Astrocyte of the cerebellum (primary cell): ENCODE data around the gene TGM1.
"Not testable (repeated sequence)": the region's sequence is repeated elsewhere in the genome, so short reads cannot be mapped to it uniquely, and the experiment has no call there.

ENCODE experiments used
- DNase-seq: peaks from one replicate; pipeline ENCODE4 v3.0.0-alpha.2; 2011; ENCODE audit warnings: low read depth
- H3K4me3 ChIP-seq: 2 replicates; pipeline ENCODE4 v1.5.1; 2011; ENCODE audit warnings: mild to moderate bottlenecking, low read depth, low read length, moderate library complexity
- in situ Hi-C: cut with HindIII; loops from 2 replicates; pipeline ENCODE4 v1.10.0; 2017; ENCODE audit warnings: low sequenced_read_pairs
- TF ChIP-seq, protein P1 (sequence below): IDR thresholded peaks from 2 replicates; pipeline ENCODE4 v1.5.1; 2012; ENCODE audit warnings: low read length, low read depth, moderate library complexity, mild to moderate bottlenecking; ENCODE audit errors: missing control alignments

TGM1 gene

DNA sequence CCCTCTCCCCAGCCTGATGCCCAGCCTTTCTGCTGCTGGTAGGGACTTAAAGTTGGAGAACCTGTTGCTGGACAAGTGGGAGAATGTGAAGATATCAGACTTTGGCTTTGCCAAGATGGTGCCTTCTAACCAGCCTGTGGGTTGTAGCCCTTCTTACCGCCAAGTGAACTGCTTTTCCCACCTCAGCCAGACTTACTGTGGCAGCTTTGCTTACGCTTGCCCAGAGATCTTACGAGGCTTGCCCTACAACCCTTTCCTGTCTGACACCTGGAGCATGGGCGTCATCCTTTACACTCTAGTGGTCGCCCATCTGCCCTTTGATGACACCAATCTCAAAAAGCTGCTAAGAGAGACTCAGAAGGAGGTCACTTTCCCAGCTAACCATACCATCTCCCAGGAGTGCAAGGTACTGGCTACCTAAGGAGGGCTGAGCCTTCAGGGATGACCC is 55.8 kb downstream of the TGM1 start:
- no peak overlapping the region for H3K4me3 ChIP-seq
- DNase-seq, result no peak
- in situ Hi-C loops, result loop anchor here (10.0 kb wide), 1 partner anchor 228 kb away; no protein-coding TSS in a partner anchor
- TF ChIP-seq, protein P1, sequence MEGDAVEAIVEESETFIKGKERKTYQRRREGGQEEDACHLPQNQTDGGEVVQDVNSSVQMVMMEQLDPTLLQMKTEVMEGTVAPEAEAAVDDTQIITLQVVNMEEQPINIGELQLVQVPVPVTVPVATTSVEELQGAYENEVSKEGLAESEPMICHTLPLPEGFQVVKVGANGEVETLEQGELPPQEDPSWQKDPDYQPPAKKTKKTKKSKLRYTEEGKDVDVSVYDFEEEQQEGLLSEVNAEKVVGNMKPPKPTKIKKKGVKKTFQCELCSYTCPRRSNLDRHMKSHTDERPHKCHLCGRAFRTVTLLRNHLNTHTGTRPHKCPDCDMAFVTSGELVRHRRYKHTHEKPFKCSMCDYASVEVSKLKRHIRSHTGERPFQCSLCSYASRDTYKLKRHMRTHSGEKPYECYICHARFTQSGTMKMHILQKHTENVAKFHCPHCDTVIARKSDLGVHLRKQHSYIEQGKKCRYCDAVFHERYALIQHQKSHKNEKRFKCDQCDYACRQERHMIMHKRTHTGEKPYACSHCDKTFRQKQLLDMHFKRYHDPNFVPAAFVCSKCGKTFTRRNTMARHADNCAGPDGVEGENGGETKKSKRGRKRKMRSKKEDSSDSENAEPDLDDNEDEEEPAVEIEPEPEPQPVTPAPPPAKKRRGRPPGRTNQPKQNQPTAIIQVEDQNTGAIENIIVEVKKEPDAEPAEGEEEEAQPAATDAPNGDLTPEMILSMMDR, result no peak

DNA sequence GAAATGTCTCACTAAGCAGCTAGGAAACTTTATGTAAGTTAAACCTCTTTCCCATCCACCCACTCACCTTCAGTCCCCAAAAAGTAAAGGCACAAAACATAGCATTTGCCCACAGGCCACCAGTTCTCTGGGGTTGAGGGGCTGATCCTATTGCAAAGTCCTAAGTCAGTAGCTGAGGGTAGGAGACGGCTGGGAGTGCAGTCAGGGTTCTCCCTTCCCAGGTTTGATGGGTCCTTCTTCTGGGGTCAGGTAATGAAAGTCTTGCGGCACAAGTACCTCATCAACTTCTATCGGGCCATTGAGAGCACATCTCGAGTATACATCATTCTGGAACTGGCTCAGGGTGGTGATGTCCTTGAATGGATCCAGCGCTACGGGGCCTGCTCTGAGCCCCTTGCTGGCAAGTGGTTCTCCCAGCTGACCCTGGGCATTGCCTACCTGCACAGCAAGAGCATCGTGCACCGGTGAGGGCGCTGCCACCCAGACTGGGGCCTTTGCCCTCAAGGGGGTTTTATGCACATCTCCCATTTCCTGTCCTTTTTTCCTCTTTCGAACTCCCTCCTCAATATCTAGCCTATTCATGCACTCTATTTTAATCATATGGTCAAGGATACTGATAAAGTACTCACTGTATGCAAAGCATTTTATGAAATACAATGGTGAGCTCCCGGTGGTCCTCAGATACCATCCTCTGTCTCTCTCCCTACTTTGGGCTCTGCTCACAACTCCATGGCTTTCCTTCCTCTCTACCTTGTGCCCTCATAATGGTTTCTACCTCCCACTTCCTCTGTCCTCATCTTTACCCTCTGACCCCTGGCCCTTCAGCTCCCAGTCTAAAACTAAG is 56.5 kb downstream of the TGM1 start:
- H3K4me3 ChIP-seq, result no peak overlapping the region
- in situ Hi-C loops, result loop anchor here (10.0 kb wide), 1 partner anchor 228 kb away; no protein-coding TSS in a partner anchor
- TF ChIP-seq, protein P1, result no peak
- DNase-seq, result no peak

DNA sequence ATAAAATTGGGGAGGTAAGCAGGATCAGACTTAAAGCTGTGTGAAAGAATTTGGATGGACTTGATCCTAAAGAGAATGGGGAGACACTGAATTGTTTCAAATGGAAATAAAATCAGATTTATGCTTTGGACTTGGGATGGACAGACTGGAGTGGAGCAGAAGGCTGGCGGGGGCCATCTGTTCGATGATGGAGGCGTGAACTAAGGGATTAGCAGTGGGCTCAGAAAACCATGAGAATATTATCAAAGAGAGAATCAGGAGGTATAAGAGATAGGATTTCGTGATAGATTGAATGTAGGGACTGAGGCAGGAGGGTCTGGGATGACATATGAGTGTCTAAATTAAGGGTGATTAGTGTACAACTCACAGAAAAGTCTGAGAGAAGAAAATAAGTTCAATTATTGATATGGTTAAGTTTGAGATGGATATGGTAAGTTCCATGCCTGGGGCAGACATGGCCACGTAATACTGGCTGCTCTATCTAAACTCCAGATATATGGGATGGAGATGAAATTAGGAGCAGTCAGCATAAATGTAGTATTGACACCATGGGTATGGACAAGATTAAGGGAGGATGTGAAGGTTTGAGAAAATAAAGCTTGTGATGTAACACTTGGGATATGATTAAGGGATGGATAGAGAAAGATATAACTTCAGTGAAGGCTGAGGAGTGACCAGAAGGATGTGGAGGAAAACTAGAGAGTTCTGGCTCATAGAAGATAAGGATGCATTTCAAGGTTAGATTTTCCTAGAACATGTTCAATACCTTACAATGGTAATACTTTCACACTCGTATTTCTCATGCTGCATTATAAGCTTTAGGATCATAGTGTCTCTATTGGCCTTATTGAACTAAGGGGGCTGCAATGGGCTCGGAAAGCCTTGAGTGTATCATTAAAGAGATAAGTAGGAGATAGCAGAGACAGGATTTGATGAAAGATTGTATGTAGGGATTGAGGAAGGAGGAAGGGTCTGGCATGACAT is 58.5 kb downstream of the TGM1 start:
- TF ChIP-seq, protein P1, result no peak
- no peak for DNase-seq
- in situ Hi-C loops, result loop anchor here (10.0 kb wide), 1 partner anchor 230 kb away; no protein-coding TSS in a partner anchor
- H3K4me3 ChIP-seq, result no peak overlapping the region

DNA sequence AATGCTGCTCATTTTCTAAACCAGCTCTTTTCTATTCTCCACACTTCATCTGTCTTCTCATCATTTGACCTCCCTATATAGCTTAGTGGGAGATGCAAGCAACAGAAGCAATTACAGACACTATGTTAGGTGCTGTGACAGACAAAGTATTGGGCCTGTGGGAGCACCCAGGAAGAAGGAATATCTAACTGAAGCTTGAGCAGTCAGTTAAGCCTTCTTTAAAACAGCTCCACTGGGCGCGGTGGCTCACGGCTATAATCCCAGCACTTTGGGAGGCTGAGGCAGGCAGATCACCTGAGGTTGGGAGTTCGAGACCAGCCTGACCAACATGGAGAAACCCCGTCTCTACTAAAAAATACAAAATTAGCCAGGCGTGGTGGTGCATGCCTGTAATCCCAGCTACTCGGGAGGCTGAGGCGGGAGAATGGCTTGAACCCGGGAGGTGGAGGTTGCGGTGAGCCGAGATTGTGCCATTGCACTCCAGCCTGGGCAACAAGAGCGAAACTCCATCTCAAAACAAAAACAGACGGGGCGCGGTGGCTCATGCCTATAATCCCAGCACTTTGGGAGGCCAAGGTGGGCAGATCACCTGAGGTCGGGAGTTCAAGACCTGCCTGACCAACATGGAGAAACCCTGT is 59.6 kb downstream of the TGM1 start:
- in situ Hi-C loops, result loop anchor here (10.0 kb wide), 1 partner anchor 231 kb away; no protein-coding TSS in a partner anchor
- not testable (repeated sequence) for DNase-seq, H3K4me3 ChIP-seq

DNA sequence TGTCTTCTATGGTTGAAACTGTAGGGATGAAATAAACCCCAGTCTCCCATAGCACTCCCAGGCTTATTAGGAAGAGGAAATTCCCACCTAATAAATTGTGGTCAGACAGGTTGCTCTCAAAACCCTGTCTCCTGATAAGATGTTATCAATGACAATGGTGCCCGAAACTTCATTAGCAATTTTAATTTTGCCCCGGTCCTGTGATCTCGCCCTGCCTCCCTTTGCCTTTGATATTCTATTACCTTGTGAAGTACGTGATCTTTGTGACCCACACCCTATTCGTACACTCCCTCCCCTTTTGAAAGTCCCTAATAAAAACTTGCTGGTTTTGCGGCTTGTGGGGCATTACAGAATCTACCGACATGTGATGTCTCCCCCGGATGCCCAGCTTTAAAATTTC is 60.4 kb downstream of the TGM1 start:
- not testable (repeated sequence) for H3K4me3 ChIP-seq, DNase-seq
- in situ Hi-C loops, result loop anchor here (10.0 kb wide), 1 partner anchor 232 kb away; no protein-coding TSS in a partner anchor
